Caco-2 (cell line): ENCODE data around the gene VAC14. TPM values are rescaled to one million over a fixed set of nuclear protein-coding genes. Genes with fewer than 3 reads are reported as not detected.

Experiments
- BruUV-seq: library from RNA; stranded (reverse); fragments of 400-500 nt; replicated peaks from 2 replicates; lab custom pipeline; 2021; lab: Mats Ljungman, UMichigan
- CTCF ChIA-PET: fragments of 300-600 bp; sonication (Branson Sonifier 250); formaldehyde crosslinking; loops from one replicate; lab custom pipeline; 2022; ENCODE audit warnings: antibody characterized with exemption; lab: Charles Lee
- POLR2A ChIA-PET: fragments of 300-600 bp; sonication (Branson Sonifier 250); formaldehyde crosslinking; loops from one replicate; lab custom pipeline; 2022; ENCODE audit warnings: antibody characterized with exemption; lab: Charles Lee
- DNase-seq, 2 experiments: peaks; one replicate each; pipeline versions ENCODE4 v3.0.0 to v3.0.0-alpha.2; 2020 to 2022
- H3K27me3 ChIP-seq: replicated peaks from 2 replicates; pipeline ENCODE4 v1.6.0; 2011; ENCODE audit warnings: low read length; ENCODE audit not compliant: control insufficient read depth, insufficient read depth
- H3K36me3 ChIP-seq: 2 replicates; pipeline ENCODE4 v1.5.1; 2011; ENCODE audit warnings: low read length; ENCODE audit not compliant: control insufficient read depth, insufficient read depth
- H3K4me1 ChIP-seq: fragments of 250-450 bp; sonication (Bioruptor Pico); 2 replicates; pipeline ENCODE4 v1.5.1; 2020; ENCODE audit warnings: mild to moderate bottlenecking
- H3K4me3 ChIP-seq: 2 replicates; pipeline ENCODE4 v1.5.1; 2011; ENCODE audit warnings: low read depth, mild to moderate bottlenecking, control low read depth, low read length
- H3K9me3 ChIP-seq: fragments of 250-450 bp; sonication (Bioruptor Pico); 2 replicates; pipeline ENCODE4 v1.5.1; 2020; ENCODE audit warnings: mild to moderate bottlenecking, moderate library complexity
- H3K27ac Mint-ChIP-seq: one replicate; pipeline ENCODE4 v1.8.0; 2022; ENCODE audit warnings: mixed read lengths; ENCODE audit not compliant: unreplicated experiment
- H3K27me3 Mint-ChIP-seq: one replicate; pipeline ENCODE4 v1.8.0; 2022; ENCODE audit warnings: mixed read lengths; ENCODE audit not compliant: insufficient read depth, unreplicated experiment
- H3K36me3 Mint-ChIP-seq: one replicate; pipeline ENCODE4 v1.8.0; 2022; ENCODE audit warnings: mild to moderate bottlenecking, mixed read lengths; ENCODE audit not compliant: insufficient read depth, unreplicated experiment
- H3K4me1 Mint-ChIP-seq: one replicate; pipeline ENCODE4 v1.8.0; 2022; ENCODE audit warnings: low read depth, mixed read lengths; ENCODE audit not compliant: unreplicated experiment
- H3K4me3 Mint-ChIP-seq: one replicate; pipeline ENCODE4 v1.8.0; 2022; ENCODE audit warnings: mild to moderate bottlenecking, moderate library complexity, mixed read lengths; ENCODE audit not compliant: unreplicated experiment
- H3K9me3 Mint-ChIP-seq: one replicate; pipeline ENCODE4 v1.8.0; 2022; ENCODE audit warnings: mixed read lengths; ENCODE audit not compliant: unreplicated experiment
- CTCF ChIP-seq, 2 experiments: fragments of 200-600 bp in 1 of 2; IDR thresholded peaks; 1 replicate in 1 of 2; 2 replicates in 1 of 2; pipeline versions ENCODE4 v1.5.1 to v1.8.0; 2011 to 2022; ENCODE audit warnings: antibody characterized with exemption in 1 of 2, control low read depth in 1 of 2, inconsistent platforms in 1 of 2, low read depth in 1 of 2, low read length in 1 of 2, mild to moderate bottlenecking in 1 of 2, moderate library complexity in 1 of 2; ENCODE audit not compliant: insufficient read depth in 1 of 2, severe bottlenecking in 1 of 2, unreplicated experiment in 1 of 2
- intact Hi-C: fragments of 100-400 bp; cut with micrococcal nuclease; formaldehyde crosslinking; loops from one replicate; pipeline ENCODE4 v1.10.0; 2022; ENCODE audit not compliant: unreplicated experiment
- total RNA-seq: library from RNA; stranded (reverse); gene quantifications from 2 replicates; pipeline ENCODE4 v1.2.3, GENCODE V29; 2022

Gene VAC14
- total RNA-seq, 1 experiment from 2014 or later: 63.5 TPM

DNA sequence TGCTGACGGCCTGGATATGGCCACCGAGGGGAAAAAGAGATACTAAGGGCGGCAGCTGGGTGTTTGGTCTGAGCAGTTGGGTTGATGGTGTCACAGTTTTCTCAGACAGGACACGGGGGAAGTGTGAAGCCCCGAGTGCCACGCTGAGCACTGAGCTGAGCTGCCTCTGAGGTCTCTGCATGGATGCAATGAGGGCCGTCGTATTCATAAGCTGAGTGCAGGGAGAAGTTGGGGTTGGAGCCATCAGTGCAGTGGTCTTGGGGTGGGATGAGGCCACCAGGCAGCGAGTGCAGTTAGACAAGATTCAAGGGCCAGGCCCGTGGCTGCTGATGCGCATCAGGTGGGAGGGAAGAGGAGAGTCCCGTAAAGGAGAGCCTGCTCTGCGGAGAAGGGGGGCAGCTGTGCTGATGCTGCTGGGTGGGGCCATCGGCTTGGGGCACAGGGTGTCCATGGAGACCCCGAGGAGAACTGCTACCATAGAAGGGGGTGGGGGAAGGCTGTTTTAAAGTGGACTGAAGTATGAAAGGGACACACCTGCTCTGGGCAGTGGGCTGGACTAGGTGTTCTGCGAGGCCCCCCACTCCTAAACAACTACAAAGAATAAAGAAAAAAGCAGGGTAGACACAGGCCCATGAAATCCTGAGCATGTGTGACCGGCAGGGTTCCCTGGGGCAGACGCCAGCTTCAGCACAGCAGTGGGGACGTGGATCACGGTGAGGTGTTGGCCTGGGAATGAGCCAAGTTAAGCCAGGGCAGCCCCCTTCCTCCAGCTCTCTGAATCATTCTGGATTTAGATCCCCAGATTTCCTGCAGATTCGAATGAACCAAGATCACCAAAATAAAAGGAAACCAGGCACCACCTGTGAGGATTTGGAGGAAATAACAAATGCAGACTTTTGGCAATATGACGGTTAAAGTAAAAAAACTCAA, 134.9 kb downstream of the VAC14 start:
- no peaks in the 10 kb centered on the region for H3K27me3 Mint-ChIP-seq
- Histone ChIP-seq H3K9me3 (no peaks in the 10 kb centered on the region), H3K36me3 (peaks cover 5% of the 10 kb centered on the region; the same call in 1 of the 2 replicates), H3K4me1 (no peaks in the 10 kb centered on the region), H3K4me3 (no peak overlapping the region), H3K27me3 (no peaks in the 10 kb centered on the region)
- no TSS peak for BruUV-seq
- ChIA-PET POLR2A (no interaction called here), CTCF (no interaction called here)
- TF ChIP-seq CTCF (IDR thresholded peaks at IDR 0.05; ENCODE audit: insufficient read depth in 1 of 2, low read depth in 1 of 2, low read length in 1 of 2, severe bottlenecking in 1 of 2, unreplicated experiment in 1 of 2): no peak
- H3K4me3 Mint-ChIP-seq: no peak overlapping the region
- no peak for DNase-seq
- no peak overlapping the region for H3K27ac Mint-ChIP-seq
- H3K9me3 Mint-ChIP-seq: peaks cover 16% of the 10 kb centered on the region
- intact Hi-C loops: no loop called here
- no peaks in the 10 kb centered on the region for H3K4me1 Mint-ChIP-seq
- peaks cover 65% of the 10 kb centered on the region for H3K36me3 Mint-ChIP-seq

GRCh38 chr16:70665113-70665694, 135.8 kb downstream of the VAC14 start:
- no peaks in the 10 kb centered on the region for H3K27me3 Mint-ChIP-seq
- Histone ChIP-seq H3K36me3 (0 out of 2 replicates have a peak, but pooled peaks cover 3% of the 10 kb centered on the region), H3K4me1 (no peaks in the 10 kb centered on the region), H3K4me3 (no peak overlapping the region), H3K27me3 (no peaks in the 10 kb centered on the region), H3K9me3 (no peaks in the 10 kb centered on the region)
- no TSS peak for BruUV-seq
- intact Hi-C loops: no loop called here
- peaks cover 56% of the 10 kb centered on the region for H3K36me3 Mint-ChIP-seq
- POLR2A ChIA-PET: no interaction called here
- peak in 1 of 2 experiments; percentile 38 for DNase-seq
- TF ChIP-seq CTCF (IDR thresholded peaks at IDR 0.05; ENCODE audit: insufficient read depth in 1 of 2, low read depth in 1 of 2, low read length in 1 of 2, severe bottlenecking in 1 of 2, unreplicated experiment in 1 of 2): no peak
- H3K4me3 Mint-ChIP-seq: no peak overlapping the region
- no peak overlapping the region for H3K27ac Mint-ChIP-seq
- CTCF ChIA-PET: no interaction called here
- peaks cover 10% of the 10 kb centered on the region for H3K9me3 Mint-ChIP-seq
- no peaks in the 10 kb centered on the region for H3K4me1 Mint-ChIP-seq

DNA sequence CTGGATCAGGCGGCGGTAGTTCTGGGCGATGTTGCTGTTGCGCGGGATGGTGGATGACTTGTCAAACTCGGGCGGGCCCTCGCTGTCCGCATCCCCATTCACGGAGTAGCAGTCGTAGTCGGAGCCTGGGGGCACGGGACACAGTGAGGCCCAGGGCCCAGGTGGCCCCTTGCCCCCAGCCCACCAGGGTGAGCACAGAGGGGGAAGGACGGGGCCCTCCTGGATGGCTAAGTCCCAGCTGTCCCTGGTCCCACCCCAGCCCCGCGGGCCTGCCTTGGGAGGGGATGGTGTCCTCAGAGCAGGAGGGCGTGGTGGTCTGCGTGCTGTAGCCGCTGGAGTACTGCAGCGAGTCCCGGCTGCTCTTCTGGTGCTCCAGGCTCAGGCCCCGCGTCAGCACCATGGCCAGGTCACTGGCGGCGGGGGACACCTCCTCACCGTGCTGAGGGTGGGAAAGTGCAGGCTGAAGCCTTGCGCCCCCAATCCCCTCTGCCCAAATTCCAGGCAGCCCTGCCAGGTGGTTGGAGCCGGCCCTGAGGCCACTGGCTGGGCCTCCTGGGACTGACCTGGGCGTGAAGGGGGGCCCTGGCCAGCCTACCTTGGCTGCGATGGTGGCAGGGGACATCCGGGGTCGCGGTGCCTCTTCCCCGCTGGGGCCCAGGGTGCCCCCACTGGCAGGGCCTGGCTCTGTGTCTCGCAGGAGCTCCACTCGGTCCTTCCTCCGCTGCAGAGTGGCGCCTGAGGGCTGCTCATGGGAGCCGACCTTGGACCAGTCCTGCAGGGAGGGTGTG, 136.4 kb downstream of the VAC14 start:
- Histone ChIP-seq H3K27me3 (no peaks in the 10 kb centered on the region), H3K9me3 (no peaks in the 10 kb centered on the region), H3K36me3 (0 out of 2 replicates have a peak, but pooled peaks cover 3% of the 10 kb centered on the region), H3K4me1 (no peaks in the 10 kb centered on the region), H3K4me3 (no peak overlapping the region)
- peak in 1 of 2 experiments; percentile 41 for DNase-seq
- Mint-ChIP-seq H3K36me3 (peaks cover 50% of the 10 kb centered on the region), H3K4me1 (no peaks in the 10 kb centered on the region), H3K4me3 (no peak overlapping the region), H3K9me3 (peaks cover 8% of the 10 kb centered on the region), H3K27ac (no peak overlapping the region), H3K27me3 (no peaks in the 10 kb centered on the region)
- BruUV-seq: no TSS peak
- POLR2A ChIA-PET: no interaction called here
- intact Hi-C loops: no loop called here
- TF ChIP-seq CTCF (IDR thresholded peaks at IDR 0.05; ENCODE audit: insufficient read depth in 1 of 2, low read depth in 1 of 2, low read length in 1 of 2, severe bottlenecking in 1 of 2, unreplicated experiment in 1 of 2): no peak
- CTCF ChIA-PET: no interaction called here
